ENCODE results near the gene ZNF611. TPM values are rescaled to one million over a fixed set of nuclear protein-coding genes. Genes with fewer than 3 reads are reported as not detected.

Gene ZNF611
- total and polyA plus RNA-seq, 3 experiments from 2014 or later = 21.9 to 44.5 (median 24.2) TPM

DNA sequence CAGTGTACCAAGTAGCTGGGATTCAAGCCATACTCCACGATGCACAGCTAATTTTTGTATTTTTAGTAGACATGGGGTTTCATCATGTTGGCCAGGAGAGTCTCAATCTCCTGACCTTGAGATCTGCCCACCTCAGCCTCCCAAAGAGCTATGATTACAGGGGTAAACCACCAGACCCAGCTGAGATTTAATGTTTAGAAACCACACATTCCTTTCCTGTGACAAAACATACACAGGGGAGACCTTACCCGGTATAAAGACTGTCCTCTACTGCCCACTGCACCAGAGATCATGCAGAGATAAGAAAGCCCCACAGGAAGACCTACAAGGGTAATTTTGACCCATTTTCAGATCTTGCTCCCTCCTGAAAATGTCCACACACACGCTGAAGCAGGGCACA is 73.9 kb downstream of the ZNF611 start:
- Histone ChIP-seq H3K36me3 (ENCODE audit: insufficient read depth, low read length) (peaks cover 17% of the 10 kb centered on the region), H3K9me3 (ENCODE audit: low read length) (no peaks in the 10 kb centered on the region), H3K4me1 (ENCODE audit: insufficient read depth, low read length) (no peaks in the 10 kb centered on the region), H3K27ac (ENCODE audit: low read depth, low read length) (no peak overlapping the region), H3K4me3 (ENCODE audit: low read length) (no peak overlapping the region), H3K27me3 (ENCODE audit: insufficient read depth, low read length, poor library complexity, severe bottlenecking) (no peaks in the 10 kb centered on the region)
- Mint-ChIP-seq H3K36me3 (peaks cover 27 to 66% (median 36%) of the 10 kb centered on the region in 3 donors), H3K4me1 (peaks cover 0 to 10% (median 5%) of the 10 kb centered on the region in 3 donors), H3K9me3 (peaks cover 0 to 3% (median 0%) of the 10 kb centered on the region in 5 donors), H3K27me3 (no peaks in the 10 kb centered on the region), H3K4me3 (no peak overlapping the region), H3K27ac (peak overlapping the region in 3 of 8 donors; percentile 17 to 76 (median 23))
- no peak for DNase-seq
- POLR2A ChIA-PET = no interaction called here
- CTCF ChIA-PET = interaction anchor here (1.5 kb wide), 1 partner anchor 317 kb away, joined by 3 read pairs; no protein-coding TSS in a partner anchor

DNA sequence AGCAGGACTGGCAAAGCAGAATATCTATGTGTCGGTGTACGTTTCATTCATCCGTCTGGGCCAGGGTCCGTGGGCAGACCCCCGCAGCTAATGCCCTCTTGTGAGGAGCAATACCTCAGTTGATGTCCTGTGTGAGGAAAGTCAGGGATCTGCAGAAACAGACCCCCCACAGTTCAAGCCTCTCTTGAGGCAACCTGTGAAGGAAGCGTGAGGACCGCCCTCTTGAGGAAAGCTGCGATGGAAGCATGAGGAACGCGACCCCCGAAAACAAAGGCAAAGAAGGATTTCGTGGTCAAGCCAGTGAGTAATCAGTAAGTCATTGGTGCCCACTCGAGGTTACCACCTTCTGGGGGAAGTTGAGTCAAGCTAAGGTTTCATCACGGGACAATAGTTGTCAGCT is 75.8 kb downstream of the ZNF611 start:
- Histone ChIP-seq H3K4me1 (ENCODE audit: insufficient read depth, low read length) (no peaks in the 10 kb centered on the region), H3K27me3 (ENCODE audit: insufficient read depth, low read length, poor library complexity, severe bottlenecking) (no peaks in the 10 kb centered on the region), H3K36me3 (ENCODE audit: insufficient read depth, low read length) (peaks cover 28% of the 10 kb centered on the region), H3K27ac (ENCODE audit: low read depth, low read length) (no peak overlapping the region), H3K4me3 (ENCODE audit: low read length) (no peak overlapping the region), H3K9me3 (ENCODE audit: low read length) (no peaks in the 10 kb centered on the region)
- H3K4me3 Mint-ChIP-seq = no peak overlapping the region
- H3K9me3 Mint-ChIP-seq = peaks cover 0 to 3% (median 0%) of the 10 kb centered on the region in 5 donors
- ChIA-PET CTCF (no interaction called here), POLR2A (no interaction called here)
- no peak overlapping the region for H3K27ac Mint-ChIP-seq
- H3K27me3 Mint-ChIP-seq = no peaks in the 10 kb centered on the region
- no peak for DNase-seq
- H3K4me1 Mint-ChIP-seq = peaks cover 0 to 10% (median 4%) of the 10 kb centered on the region in 3 donors
- peaks cover 45 to 77% (median 46%) of the 10 kb centered on the region in 3 donors for H3K36me3 Mint-ChIP-seq

DNA sequence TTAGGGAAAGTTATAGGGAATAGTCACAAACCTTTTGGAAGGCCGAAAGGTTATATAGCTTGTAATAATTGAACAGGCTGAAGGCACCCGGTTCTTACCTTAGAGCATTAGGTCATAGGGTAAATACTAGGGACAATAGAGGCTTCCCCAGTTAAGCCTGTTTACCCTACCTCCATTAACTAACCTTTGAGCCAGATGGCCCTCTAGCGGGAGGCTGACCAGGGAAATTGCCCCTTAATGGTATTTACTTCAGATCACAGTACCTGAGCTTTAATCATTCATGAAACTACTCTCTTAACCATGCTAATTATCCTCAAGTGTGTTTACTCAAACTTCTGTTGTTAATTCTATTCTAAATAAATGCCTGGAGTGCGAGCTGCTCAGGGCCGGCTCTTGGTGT is 76.2 kb downstream of the ZNF611 start:
- Mint-ChIP-seq H3K4me1 (peaks cover 0 to 10% (median 4%) of the 10 kb centered on the region in 3 donors), H3K36me3 (peaks cover 49 to 81% (median 50%) of the 10 kb centered on the region in 3 donors), H3K27me3 (no peaks in the 10 kb centered on the region), H3K27ac (no peak overlapping the region), H3K4me3 (no peak overlapping the region), H3K9me3 (peaks cover 0 to 5% (median 0%) of the 10 kb centered on the region in 5 donors)
- Histone ChIP-seq H3K27ac (ENCODE audit: low read depth, low read length) (no peak overlapping the region), H3K9me3 (ENCODE audit: low read length) (no peaks in the 10 kb centered on the region), H3K36me3 (ENCODE audit: insufficient read depth, low read length) (peaks cover 31% of the 10 kb centered on the region), H3K4me1 (ENCODE audit: insufficient read depth, low read length) (no peaks in the 10 kb centered on the region), H3K4me3 (ENCODE audit: low read length) (no peak overlapping the region), H3K27me3 (ENCODE audit: insufficient read depth, low read length, poor library complexity, severe bottlenecking) (no peaks in the 10 kb centered on the region)
- POLR2A ChIA-PET = no interaction called here
- DNase-seq = no peak
- CTCF ChIA-PET = no interaction called here

DNA sequence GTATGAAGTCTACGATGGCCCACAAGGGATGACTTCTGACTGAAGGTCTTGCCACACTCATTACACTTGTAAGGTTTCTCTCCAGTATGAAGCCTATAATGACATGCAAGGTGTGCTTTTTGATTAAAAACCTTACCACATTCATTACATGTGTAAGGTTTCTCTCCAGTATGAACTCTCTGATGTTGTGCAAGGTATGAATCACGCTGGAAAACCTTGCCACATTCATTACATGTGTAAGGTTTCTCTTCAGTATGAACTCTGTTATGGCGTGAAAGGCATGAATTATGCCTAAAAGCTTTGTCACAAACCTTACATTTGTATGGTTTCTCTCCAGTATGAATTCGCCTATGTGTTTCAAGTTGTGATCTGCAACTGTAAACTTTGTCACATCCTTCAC is 81.7 kb downstream of the ZNF611 start:
- H3K27me3 Mint-ChIP-seq = no peaks in the 10 kb centered on the region
- Histone ChIP-seq H3K4me1 (ENCODE audit: insufficient read depth, low read length) (no peaks in the 10 kb centered on the region), H3K27ac (ENCODE audit: low read depth, low read length) (no peak overlapping the region), H3K36me3 (ENCODE audit: insufficient read depth, low read length) (peaks cover 22% of the 10 kb centered on the region), H3K27me3 (ENCODE audit: insufficient read depth, low read length, poor library complexity, severe bottlenecking) (no peaks in the 10 kb centered on the region), H3K4me3 (ENCODE audit: low read length) (no peak overlapping the region), H3K9me3 (ENCODE audit: low read length) (no peaks in the 10 kb centered on the region)
- peaks cover 50 to 79% (median 78%) of the 10 kb centered on the region in 3 donors for H3K36me3 Mint-ChIP-seq
- H3K4me1 Mint-ChIP-seq = no peaks in the 10 kb centered on the region
- H3K27ac Mint-ChIP-seq = no peak overlapping the region
- peaks cover 10 to 38% (median 13%) of the 10 kb centered on the region in 5 donors for H3K9me3 Mint-ChIP-seq
- ChIA-PET CTCF (no interaction called here), POLR2A (no interaction called here)
- H3K4me3 Mint-ChIP-seq = no peak overlapping the region
- no peak for DNase-seq

Other genes starting within 250 kb of the ZNF611 start
- gene ZNF808, start 207.4 kb downstream of the ZNF611 start, total RNA-seq = 10 to 100 TPM; 28.2 to 31.9 TPM
- 14.4 TPM for gene ZNF808, start 207.4 kb downstream of the ZNF611 start, polyA plus RNA-seq
- gene ZNF701, start 164.8 kb downstream of the ZNF611 start, total RNA-seq = 10 to 100 TPM; 16.8 to 18.3 TPM
- gene ZNF701, start 164.8 kb downstream of the ZNF611 start, polyA plus RNA-seq = 17.7 TPM
- gene ZNF83, start 96.7 kb downstream of the ZNF611 start, total RNA-seq = 10 to 100 TPM; 26.9 to 28.0 TPM
- gene ZNF83, start 96.7 kb downstream of the ZNF611 start, polyA plus RNA-seq = 23.1 TPM
- gene ZNF600, start 51.7 kb upstream of the ZNF611 start, total RNA-seq = 10 to 100 TPM; 20.8 to 22.4 TPM
- gene ZNF600, start 51.7 kb upstream of the ZNF611 start, polyA plus RNA-seq = 28.1 TPM
- 10 to 100 TPM; 19.8 to 23.7 TPM for gene ZNF28, start 86.6 kb upstream of the ZNF611 start, total RNA-seq
- 22.0 TPM for gene ZNF28, start 86.6 kb upstream of the ZNF611 start, polyA plus RNA-seq
- 10 to 100 TPM; 14.7 to 15.8 TPM for gene ZNF468, start 122.6 kb upstream of the ZNF611 start, total RNA-seq
- gene ZNF468, start 122.6 kb upstream of the ZNF611 start, polyA plus RNA-seq = 26.5 TPM
- 1 to 10 TPM; 6.8 to 9.9 TPM for gene ZNF320, start 162.6 kb upstream of the ZNF611 start, total RNA-seq
- 7.8 TPM for gene ZNF320, start 162.6 kb upstream of the ZNF611 start, polyA plus RNA-seq
- gene ZNF888, start 188.4 kb upstream of the ZNF611 start, total RNA-seq = 1 to 10 TPM; 3.9 to 4.4 TPM
- gene ZNF888, start 188.4 kb upstream of the ZNF611 start, polyA plus RNA-seq = 2.5 TPM
- 10 to 100 TPM; 10.6 to 11.0 TPM for gene ZNF816, start 227.8 kb upstream of the ZNF611 start, total RNA-seq
- gene ZNF816, start 227.8 kb upstream of the ZNF611 start, polyA plus RNA-seq = 17.1 TPM

Data from CD8-positive, alpha-beta memory T cell (primary cell).